Measurements from ENCODE around the gene FCN2.

The FCN2 gene

GRCh38 chr9:134888603-134889190, 8.1 kb downstream of the FCN2 start:
- DNase-seq (ENCODE audit: low read depth) = no peak

DNA sequence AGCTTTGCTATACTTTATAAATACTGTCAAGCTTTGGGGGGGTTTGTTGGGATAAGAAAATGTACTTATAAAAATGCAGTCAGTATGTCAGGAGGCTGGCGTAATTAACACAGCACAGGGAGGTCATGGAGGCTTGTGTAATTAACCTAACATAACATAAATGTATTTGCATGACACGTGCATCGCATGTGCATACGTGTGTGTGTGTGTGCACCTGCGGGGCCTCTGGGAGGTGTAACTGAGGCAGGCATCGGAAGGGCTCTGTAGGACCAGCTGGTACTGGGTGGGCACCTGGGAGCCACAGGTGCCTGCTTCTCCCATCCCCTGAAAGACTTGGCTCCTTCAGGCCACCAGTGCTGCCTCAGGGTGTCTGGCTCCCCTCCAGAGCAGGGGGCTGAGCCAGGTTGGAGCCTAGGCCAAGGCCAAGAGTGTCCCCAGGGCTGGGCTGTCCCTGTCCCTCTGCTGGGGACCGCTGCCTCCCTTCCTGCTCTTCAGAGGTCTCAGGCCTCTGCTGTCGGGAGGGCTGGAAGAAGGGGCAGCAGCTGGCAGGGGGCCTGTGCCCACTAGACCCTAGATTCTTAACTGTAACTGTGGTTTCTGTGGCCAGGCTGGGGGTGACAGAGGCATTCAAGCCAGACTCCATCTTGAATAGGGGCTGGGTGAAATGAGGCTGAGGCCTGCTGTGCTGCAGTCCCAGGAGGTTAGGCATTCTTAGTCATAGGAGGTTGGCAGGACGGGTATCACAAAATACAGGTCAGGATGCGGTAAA, 9.0 kb downstream of the FCN2 start:
- DNase-seq (ENCODE audit: low read depth) = no peak

DNA sequence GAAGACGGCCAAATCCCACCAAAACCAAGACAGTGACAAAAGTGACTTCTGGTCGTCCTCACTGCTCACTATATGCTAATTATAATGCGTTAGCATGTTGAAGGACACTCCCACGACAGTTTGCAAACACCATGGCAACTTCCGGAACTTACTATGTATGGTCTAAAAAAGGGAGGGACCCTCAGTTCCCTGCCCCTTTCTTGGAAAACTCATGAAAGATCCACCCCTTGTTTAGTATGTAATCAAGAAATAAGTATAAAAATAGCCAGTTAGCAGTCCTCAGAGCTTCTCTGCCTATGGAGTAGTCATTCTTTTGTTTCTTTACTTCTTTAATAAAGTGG, 9.5 kb downstream of the FCN2 start:
- DNase-seq (ENCODE audit: low read depth) = no peak

DNA sequence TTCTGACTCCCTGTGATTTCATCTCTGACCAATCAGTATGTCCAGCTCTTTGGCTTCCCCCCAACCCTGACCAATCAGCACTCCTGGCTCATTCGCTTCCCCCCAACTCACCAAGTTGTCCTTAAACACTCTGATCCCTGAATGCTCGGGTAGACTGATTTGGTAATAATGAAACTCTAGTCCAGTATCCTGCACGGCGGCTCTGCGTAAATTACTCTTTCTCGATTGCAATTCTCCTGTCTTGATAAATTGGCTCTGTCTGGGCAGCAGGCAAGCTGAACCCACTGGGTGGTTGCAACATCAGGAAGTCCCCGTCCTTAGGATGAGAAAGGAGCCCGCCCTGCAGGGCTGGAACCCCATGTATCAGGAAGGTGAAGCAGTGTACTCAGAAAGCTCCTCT, 10.4 kb downstream of the FCN2 start:
- no peak for DNase-seq (ENCODE audit: low read depth)

DNA sequence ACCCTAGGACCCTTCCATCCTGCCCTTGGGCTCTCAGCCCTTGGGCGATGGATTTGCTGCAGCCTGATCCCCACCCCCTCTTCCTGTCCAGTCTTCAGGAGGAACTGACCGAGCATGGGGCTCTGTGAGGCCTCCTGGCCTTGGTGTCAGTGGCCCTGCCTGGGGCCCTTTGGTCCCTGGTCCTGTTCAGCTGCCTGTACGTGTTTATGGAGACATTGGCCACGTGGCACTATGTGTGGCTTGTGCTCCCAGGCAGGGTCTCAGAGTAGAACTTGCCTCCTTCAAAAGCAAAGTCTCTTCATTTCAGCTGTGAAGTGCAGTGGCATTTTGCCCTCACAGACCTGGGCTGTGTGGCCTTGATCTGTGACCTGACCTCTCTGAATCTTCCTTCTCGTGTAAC, 11.1 kb downstream of the FCN2 start:
- DNase-seq (ENCODE audit: low read depth) = no peak

DNA sequence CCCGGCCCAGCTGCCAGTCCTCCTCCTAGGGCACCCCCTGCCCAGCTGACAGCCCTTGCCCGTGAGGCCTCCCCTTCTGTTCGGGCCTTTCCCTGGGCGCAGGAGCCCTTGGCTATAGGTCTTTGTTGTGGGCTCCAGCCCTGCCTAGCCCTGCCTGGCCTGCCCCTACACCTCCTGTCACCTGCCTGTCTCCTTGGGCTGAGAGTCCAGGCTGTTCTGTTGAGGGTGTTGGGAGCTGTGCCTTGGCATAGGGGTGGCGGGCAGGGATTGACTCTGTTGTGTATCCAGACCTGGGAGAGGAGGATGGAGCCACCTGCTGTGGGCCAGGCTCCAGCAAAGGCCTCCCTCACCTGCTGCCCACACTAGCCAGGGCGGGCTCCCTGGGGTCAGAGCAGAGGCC, 11.6 kb downstream of the FCN2 start:
- DNase-seq (ENCODE audit: low read depth) = no peak

DNA sequence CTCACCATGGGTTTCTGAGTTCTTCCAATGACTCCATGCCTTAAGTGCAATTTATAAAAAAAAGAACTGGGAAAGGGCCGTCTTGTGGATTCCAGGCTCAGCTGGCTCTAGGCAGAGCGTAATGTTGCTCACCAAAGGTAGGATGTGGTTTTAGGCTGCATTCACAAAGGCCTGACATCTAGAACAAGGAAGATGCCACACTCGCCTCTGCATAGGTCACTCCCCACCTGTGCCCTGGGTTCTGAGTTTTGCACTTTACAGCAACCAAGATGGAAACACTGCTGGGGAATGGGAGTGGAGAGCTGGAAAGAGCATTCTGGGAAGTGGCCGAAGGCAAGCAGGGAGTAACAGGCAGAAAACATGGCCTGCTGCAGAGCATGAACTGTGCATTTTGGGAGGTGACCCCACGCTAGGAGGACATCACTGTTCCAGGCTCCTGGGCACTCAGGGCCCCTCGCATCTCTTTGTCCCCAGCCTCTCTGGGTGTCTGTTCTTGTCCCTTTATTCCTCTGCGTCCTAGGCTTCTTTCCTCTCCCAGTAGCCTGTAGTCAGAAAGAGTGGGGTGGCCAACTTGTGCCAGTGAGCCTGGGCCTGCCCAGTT, 12.3 kb downstream of the FCN2 start:
- no peak for DNase-seq (ENCODE audit: low read depth)

DNA sequence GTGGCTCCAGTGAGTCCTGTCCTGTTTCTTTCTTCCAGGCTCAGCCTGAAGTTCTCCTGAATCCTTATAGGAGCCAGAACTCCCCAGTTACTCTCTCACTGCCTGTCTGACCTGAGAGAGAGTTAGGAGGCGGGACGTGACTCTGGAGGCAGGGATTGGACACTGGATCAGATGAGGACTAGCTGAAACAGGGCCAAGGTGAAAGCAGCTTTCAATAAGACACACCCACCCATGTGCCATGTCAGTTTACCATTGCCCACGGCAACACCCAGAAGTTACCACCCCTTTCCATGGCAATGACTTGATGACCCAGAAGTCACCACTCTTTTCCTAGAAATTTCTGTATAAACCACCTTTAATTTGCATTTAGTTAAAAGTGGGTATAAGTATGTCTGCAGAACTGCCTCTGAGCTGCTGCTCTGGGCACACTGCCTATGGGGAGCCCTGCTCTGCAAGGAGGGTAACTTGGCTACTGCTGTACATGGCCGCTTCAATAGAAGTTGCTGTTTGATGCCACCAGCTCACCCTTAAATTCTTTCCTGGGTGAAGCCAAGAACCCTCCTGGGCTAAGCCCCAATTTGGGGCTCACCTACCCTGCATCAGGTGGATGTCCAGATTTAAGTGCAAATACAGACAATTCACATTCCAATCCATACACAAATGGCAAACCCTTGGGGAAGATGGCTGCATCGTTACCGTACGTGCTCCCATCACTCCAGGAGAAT, 13.7 kb downstream of the FCN2 start:
- no peak for DNase-seq (ENCODE audit: low read depth)

DNA sequence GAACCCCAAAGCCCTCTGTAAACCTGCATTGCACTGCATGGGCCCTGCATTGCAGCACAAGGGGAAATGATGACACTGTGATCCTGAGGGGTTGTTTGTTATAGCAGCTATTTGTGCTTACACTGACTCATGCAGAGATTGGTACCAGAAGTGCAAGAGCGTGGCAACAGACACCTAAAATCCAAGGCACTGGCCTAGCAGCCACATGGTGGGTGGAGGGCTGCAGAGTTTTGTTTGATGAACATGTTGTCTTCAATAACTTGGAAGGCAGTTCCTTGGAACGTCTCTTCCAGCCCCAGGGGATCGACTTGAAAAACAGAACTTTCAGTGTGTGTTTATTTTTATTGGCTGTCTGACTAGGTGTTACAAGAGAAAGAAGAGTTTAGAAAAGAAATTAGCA, 14.5 kb downstream of the FCN2 start:
- no peak for DNase-seq (ENCODE audit: low read depth)

DNA sequence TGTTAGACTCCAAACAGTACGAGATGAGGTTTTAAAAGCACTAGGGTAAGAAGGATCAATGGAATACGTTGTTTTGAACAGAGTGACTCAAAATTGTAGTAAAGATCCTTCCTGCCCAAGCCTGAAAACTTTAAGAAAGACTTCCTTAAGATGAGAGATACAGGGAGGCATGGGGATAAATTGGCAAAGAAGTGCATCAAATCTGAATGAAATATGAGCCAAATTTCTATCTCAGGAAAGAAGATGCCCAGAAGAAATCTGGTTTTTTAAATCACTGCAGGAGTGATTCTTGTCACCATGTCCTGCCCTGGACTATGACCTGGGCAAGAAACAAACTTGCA, 14.9 kb downstream of the FCN2 start:
- DNase-seq (ENCODE audit: low read depth) = no peak

GRCh38 chr9:134895908-134896833, 15.6 kb downstream of the FCN2 start:
- no peak for DNase-seq (ENCODE audit: low read depth)

GRCh38 chr9:134896834-134897583, 16.4 kb downstream of the FCN2 start:
- no peak for DNase-seq (ENCODE audit: low read depth)

DNA sequence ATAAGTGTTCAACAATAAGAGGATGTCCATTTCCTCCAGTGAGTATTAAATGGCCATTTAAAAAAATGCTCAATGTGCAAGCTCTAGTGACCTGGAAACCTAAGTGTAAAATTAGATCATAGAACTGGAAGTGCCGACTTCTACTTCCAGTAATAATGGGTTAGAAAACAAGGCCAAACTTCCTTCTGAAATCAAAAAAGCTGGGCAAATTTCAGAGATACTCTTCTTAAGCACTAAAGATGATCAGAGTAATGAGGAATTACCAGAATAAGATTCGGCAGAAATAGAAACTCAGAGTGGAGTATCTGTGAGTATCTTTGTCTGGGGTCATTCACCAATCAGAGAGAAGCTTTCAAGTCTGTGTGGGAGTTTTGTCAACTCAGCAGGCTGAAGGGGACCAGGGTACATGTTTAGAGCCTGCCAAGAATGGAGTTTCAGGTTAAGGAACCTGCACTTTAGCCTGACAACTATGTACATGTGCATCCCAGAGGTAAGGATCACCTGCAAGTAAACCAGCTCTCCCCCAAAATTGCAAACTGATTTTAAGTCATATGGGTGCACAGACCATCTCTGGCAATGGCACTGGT, 17.1 kb downstream of the FCN2 start:
- DNase-seq (ENCODE audit: low read depth) = no peak

GRCh38 chr9:134898319-134898718, 17.7 kb downstream of the FCN2 start:
- no peak for DNase-seq (ENCODE audit: low read depth)

- no peak for DNase-seq (ENCODE audit: low read depth)
Measured at GRCh38 chr9:134899168-134899567, 18.6 kb downstream of the FCN2 start.

DNA sequence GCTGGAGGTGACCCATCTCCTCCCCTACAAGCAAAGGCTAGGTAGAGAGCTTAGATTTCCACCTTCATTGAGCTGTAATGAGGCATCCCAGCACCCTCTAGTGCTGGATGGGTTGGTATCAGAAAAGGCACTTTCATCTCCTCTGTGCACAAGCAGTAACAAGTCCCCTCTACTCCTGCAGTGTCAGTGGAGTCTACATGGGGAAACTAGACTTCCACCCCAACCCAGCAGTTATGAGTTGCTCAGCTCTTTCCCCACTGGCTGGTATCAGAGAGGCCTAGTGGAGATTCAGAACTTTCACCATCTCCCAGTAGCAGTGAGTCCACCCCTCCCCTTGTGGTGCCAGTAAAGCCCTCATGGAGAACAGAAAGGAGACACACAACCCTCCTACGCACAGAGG, 19.2 kb downstream of the FCN2 start:
- no peak for DNase-seq (ENCODE audit: low read depth)

DNA sequence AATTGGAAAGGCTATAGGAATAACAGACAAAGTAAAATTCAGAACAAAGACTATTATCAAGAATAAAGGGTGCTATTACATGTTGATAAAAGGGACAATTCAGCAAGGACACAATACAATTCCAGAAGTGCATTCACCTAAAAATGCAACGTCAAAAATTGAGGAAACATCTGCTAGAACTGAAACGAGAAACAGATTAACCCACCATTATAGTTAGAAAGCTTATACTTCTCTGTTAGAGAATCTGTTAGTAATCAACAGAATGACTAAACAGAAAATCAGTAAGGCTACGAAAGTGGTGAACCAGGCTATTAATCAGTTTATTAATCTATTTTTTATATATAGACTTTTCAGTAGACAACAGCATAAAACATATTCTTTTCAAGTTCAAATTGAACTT, 22.3 kb downstream of the FCN2 start:
- DNase-seq (ENCODE audit: low read depth) = no peak

GRCh38 chr9:134908524-134909309, 28.1 kb downstream of the FCN2 start:
- no peak for DNase-seq (ENCODE audit: low read depth)

DNA sequence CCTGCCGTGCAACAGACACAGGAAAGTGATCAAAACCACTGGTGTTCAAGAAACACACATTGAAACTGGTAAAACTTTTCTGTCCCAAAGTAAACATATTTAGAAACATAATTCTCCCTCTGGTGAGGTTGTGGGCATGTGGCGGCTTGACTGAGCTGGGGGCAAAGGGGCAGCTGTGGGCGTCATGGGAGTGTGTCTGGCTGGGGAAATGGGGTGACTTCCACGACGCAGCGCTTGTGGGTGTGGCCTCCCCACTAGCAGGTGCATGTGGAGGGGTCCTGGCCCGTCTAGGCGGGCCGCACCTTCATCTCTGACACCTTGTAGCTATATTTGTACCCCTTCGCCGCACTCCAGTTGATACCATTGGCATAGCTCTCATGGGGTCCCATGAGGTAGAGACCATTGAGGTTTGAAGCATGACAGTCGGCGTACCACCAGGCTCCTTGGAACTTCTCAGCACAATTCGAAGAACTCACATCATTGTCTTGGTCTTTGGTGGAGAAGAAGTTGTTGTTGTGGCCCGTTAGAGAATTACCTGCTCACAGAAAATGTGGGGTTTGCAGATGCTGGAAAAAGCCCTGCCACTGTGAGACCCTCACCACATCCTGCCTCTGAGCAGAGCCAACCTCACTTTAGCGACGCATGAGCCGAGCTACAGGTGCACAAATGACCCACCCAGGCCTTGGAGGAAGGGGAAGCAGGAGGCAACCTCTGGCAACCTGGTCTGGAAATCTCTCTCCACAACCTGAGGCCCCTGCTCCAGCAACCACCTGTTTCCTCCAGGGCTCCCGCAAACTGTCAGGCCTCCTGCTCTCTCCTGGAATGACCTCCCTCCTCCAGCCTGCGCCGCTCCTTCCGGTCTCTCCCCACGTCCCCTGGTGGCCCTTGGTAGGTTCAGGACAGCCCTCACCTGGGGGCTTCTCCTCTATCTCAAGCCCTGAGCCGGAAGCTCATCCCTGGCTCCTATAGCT, 29.2 kb downstream of the FCN2 start:
- no peak for DNase-seq (ENCODE audit: low read depth)
